Effector memory CD8-positive, alpha-beta T cell (primary cell): ENCODE measurements around the gene DCAF7.
A peak's percentile ranks its signal among the peaks of the same experiment; 100 is the strongest.

Experiments
- ATAC-seq: fragments of 150-1000 bp; cut with Tn5 transposase; replicated peaks from 2 replicates; pipeline ENCODE4 v1.10.0; 2021; ENCODE audit warnings: mild to moderate bottlenecking, moderate library complexity
- DNase-seq, 3 experiments: peaks; one replicate each; pipeline ENCODE4 v3.0.0; 2021
- H3K27ac Mint-ChIP-seq, 2 donors: one replicate each; pipeline ENCODE4 v1.8.0; 2022; ENCODE audit warnings: mild to moderate bottlenecking in 2 of 2, mixed read lengths in 2 of 2, moderate library complexity in 2 of 2
- H3K27me3 Mint-ChIP-seq, 2 donors: one replicate each; pipeline ENCODE4 v1.8.0; 2022; ENCODE audit warnings: mixed read lengths in 2 of 2
- H3K36me3 Mint-ChIP-seq: one replicate; pipeline ENCODE4 v1.8.0; 2022; ENCODE audit warnings: mild to moderate bottlenecking, moderate library complexity, mixed read lengths; ENCODE audit not compliant: insufficient read depth
- H3K4me1 Mint-ChIP-seq, 2 donors: one replicate each; pipeline ENCODE4 v1.8.0; 2022; ENCODE audit warnings: low read depth in 2 of 2, mixed read lengths in 2 of 2
- H3K4me3 Mint-ChIP-seq, 2 donors: one replicate each; pipeline ENCODE4 v1.8.0; 2022; ENCODE audit warnings: mild to moderate bottlenecking in 2 of 2, mixed read lengths in 2 of 2, moderate library complexity in 2 of 2
- H3K9me3 Mint-ChIP-seq, 2 donors: one replicate each; pipeline ENCODE4 v1.8.0; 2022; ENCODE audit warnings: mixed read lengths in 2 of 2

DCAF7 gene

GRCh38 chr17:63596856-63597586 lies 46.7 kb downstream of the DCAF7 start:
- no peaks in the 10 kb centered on the region for H3K27me3 Mint-ChIP-seq
- peaks cover 41 to 47% of the 10 kb centered on the region in 2 donors for H3K4me1 Mint-ChIP-seq
- peak overlapping the region; percentile 55 to 72 for H3K27ac Mint-ChIP-seq
- DNase-seq, result no peak
- no peaks in the 10 kb centered on the region for H3K9me3 Mint-ChIP-seq
- peak overlapping the region; percentile 68 to 74 for H3K4me3 Mint-ChIP-seq
- H3K36me3 Mint-ChIP-seq, result peaks cover 6% of the 10 kb centered on the region
- ATAC-seq, result peak; percentile 62

DNA sequence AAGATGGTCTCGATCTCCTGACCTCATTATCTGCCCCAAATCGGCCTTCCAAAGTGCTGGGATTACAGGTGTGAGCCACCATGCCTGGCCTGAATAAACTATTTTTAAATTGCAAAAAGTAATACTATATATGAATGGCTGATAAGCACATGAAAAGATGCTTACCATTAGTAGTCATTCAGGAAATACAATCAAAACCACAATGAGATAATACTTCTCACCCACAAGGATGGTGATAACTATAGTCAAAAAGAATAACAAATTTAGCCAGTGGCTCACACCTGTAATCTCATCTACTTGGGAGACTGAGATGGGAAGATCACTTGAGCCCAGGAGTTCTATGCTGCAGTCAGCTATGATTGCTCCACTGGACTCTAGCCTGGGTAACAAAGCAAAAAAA lies 48.0 kb downstream of the DCAF7 start:
- Mint-ChIP-seq H3K27me3 (no peaks in the 10 kb centered on the region), H3K4me1 (peaks cover 35 to 41% of the 10 kb centered on the region in 2 donors), H3K9me3 (no peaks in the 10 kb centered on the region), H3K4me3 (peak overlapping the region; percentile 74 to 78), H3K36me3 (peaks cover 7% of the 10 kb centered on the region), H3K27ac (peak overlapping the region; percentile 72 to 89)
- peak; percentile 78 for ATAC-seq
- no peak for DNase-seq

DNA sequence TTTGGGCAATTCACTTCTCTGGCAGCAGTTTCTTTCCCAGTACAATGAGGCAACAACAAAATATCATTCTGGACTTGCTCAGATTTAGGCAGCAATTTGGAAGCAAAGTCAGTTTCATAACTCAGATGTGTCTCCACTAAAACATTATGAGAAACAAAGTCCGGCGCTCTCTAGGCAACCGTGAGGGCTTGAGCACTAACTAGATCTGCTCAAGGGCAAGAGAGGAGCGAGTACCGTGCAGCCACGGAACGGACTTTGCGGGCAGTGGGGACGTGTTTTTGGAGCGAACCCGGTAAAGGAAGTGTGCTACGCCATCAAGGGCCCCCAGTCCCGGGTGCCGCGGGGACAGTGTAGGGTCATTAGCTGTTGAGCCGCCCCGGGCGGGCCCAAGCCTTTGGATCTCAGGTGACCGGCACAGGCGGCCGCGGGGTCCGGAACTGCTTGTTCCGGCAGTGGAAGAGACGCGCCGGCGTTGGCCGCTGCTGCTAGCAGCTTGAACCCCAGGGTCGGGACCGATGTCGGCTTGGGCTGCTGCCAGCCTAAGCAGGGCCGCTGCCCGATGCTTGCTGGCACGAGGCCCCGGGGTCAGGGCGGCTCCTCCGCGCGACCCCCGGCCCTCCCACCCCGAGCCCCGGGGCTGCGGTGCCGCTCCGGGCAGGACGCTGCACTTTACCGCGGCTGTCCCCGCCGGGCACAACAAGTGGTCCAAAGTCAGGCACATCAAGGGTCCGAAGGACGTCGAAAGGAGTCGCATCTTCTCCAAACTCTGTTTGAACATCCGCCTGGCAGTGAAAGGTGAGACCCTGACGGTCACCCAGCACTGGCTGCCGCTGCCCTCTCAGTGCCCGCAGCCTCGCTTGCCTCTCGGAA lies 50.5 kb downstream of the DCAF7 start, which contains the start of gene TACO1:
Gene TACO1 (plus strand): TSS at position 327 of the 870 bp plus-strand sequence. CDS start 189 bp downstream, at position 516.
- Mint-ChIP-seq H3K27ac (peak within 1 kb of the TSS; percentile 87 to 90), H3K9me3 (no peaks in the 10 kb centered on the region), H3K27me3 (no peaks in the 10 kb centered on the region), H3K36me3 (peaks cover 17% of the 10 kb centered on the region), H3K4me3 (peak within 1 kb of the TSS; percentile 83 to 89), H3K4me1 (peaks cover 33 to 39% of the 10 kb centered on the region in 2 donors)
- ATAC-seq (peak; percentile 59), DNase-seq (peak; percentile 63 to 69 (median 68))

- no peaks in the 10 kb centered on the region for H3K9me3 Mint-ChIP-seq
- H3K27ac Mint-ChIP-seq, result peak overlapping the region; percentile 87 to 90
- peaks cover 33 to 39% of the 10 kb centered on the region in 2 donors for H3K4me1 Mint-ChIP-seq
- DNase-seq (no peak), ATAC-seq (no peak)
- peak overlapping the region; percentile 83 to 89 for H3K4me3 Mint-ChIP-seq
- no peaks in the 10 kb centered on the region for H3K27me3 Mint-ChIP-seq
- peaks cover 17% of the 10 kb centered on the region for H3K36me3 Mint-ChIP-seq
These were observed 51.4 kb downstream of the DCAF7 start for GRCh38 chr17:63601439-63602371.

DNA sequence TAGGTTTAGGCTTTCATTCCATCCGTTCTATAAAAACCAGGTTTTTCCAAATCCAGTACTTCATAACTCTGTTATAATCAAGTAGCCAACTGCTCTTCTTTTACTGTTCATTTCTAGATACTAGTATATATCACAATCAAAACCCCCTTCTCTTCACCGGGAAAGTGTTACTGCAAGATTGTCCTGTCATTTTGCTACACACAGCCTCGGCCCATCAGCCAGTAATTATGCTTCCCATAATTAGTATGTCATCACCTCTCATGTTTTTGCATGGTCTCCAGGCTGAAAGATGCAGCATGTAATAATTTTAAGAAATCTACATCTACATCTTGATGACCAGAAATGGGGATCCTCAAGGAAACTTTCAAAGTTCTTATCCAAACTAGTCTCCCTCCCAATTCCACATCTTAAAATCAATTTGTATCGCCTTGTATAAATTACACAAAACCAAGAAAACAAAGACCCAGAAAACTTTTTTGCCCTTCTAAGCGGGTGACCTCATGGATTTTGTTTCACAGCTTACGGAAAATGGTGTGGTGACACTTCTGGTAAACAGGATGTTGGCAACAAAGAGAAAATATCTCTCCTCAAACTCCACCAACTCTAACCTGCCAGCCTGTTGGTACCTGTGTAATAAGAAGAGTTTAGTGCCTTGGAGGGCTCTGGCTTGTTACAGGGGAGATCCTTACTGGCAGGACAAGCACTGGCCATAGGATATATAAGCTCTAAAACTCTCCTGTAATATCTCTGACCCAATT lies 59.7 kb downstream of the DCAF7 start:
- no peak for DNase-seq
- H3K27me3 Mint-ChIP-seq, result no peaks in the 10 kb centered on the region
- ATAC-seq, result peak; percentile 38
- peaks cover 15% of the 10 kb centered on the region for H3K36me3 Mint-ChIP-seq
- peak overlapping the region; percentile 62 to 75 for H3K27ac Mint-ChIP-seq
- H3K4me1 Mint-ChIP-seq, result peaks cover 19 to 22% of the 10 kb centered on the region in 2 donors
- H3K9me3 Mint-ChIP-seq, result no peaks in the 10 kb centered on the region
- peak overlapping the region; percentile 14 to 22 for H3K4me3 Mint-ChIP-seq

- Mint-ChIP-seq H3K27me3 (no peaks in the 10 kb centered on the region), H3K36me3 (peaks cover 14% of the 10 kb centered on the region), H3K4me1 (peaks cover 19 to 20% of the 10 kb centered on the region in 2 donors), H3K4me3 (peak overlapping the region in 1 of 2 donors; percentile 53), H3K27ac (peak overlapping the region in 1 of 2 donors; percentile 62), H3K9me3 (no peaks in the 10 kb centered on the region)
- ATAC-seq (no peak), DNase-seq (no peak)
These were observed 60.6 kb downstream of the DCAF7 start for GRCh38 chr17:63610854-63611253.

DNA sequence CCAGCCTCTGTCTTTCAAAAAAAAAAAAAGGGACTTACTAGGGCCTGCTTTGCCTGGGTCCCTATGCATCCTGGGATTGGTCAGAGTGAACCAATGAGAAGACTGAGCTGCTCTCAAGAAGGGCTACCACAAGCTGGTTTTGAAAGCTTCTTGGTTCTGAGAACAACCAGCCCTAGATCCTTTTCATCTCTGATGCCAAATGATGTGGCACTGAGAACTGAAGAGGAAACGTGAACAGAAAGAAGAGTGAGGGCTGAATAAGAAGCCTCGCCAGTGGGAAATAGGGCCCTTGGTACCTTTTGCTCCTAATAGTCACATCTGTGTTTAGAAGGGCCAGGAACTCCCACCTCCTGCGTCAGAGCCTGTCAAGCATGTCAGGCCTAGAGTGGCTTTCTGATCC lies 61.1 kb downstream of the DCAF7 start:
- H3K9me3 Mint-ChIP-seq, result no peaks in the 10 kb centered on the region
- peak overlapping the region in 1 of 2 donors; percentile 53 for H3K4me3 Mint-ChIP-seq
- ATAC-seq (no peak), DNase-seq (no peak)
- H3K4me1 Mint-ChIP-seq, result peaks cover 19 to 20% of the 10 kb centered on the region in 2 donors
- peaks cover 14% of the 10 kb centered on the region for H3K36me3 Mint-ChIP-seq
- H3K27ac Mint-ChIP-seq, result peak overlapping the region in 1 of 2 donors; percentile 62
- no peaks in the 10 kb centered on the region for H3K27me3 Mint-ChIP-seq

DNA sequence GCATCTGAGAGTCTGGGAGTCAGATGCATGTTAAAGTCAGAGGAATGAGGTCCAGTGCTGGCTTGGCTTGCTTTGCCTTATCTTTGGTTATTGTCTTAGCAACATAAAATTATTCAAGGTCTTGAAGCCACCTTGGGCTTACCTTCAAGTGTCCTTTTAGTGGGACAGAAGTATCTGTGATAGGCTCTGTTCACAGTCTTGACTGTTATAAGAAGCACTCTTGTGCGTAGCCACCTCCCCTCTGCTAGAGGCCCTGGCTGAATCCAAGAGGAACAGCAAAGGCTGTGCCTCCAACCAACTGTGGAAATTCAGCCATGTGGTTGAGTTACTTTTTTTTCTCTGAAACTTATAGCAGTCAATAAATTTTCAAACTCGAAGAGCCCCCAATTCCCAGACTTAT lies 63.4 kb downstream of the DCAF7 start:
- DNase-seq (no peak), ATAC-seq (no peak)
- no peak overlapping the region for H3K27ac Mint-ChIP-seq
- no peak overlapping the region for H3K4me3 Mint-ChIP-seq
- H3K4me1 Mint-ChIP-seq, result peaks cover 17 to 20% of the 10 kb centered on the region in 2 donors
- H3K36me3 Mint-ChIP-seq, result peaks cover 5% of the 10 kb centered on the region
- H3K9me3 Mint-ChIP-seq, result no peaks in the 10 kb centered on the region
- no peaks in the 10 kb centered on the region for H3K27me3 Mint-ChIP-seq

DNA sequence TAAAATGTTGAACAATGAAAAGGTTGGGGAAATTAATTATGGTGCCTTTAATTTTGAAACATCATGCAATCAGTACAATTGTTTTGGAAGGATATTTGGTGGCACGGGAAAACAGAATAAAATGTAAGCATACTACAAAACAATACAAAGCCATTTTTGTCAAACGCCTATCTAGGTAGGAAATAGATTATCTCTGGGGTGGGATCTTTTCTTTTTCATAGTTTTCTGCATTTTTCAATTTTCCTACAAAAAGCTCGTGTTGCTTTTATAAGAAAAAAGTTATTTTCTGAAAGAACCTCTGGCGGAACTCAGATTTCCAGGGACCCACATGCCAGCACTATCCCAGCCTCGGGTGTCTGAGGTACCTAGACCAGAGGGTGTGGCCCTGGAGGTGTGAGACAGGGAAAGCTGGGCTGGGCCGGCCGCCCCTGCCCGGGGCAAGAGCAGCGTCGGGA lies 71.0 kb downstream of the DCAF7 start:
- Mint-ChIP-seq H3K27ac (peak overlapping the region; percentile 13 to 88), H3K4me1 (peaks cover 26 to 28% of the 10 kb centered on the region in 2 donors), H3K4me3 (peak overlapping the region; percentile 86 to 94), H3K27me3 (no peaks in the 10 kb centered on the region), H3K36me3 (peaks cover 7% of the 10 kb centered on the region), H3K9me3 (no peaks in the 10 kb centered on the region)
- DNase-seq (no peak), ATAC-seq (no peak)

GRCh38 chr17:63621684-63622573 lies 71.7 kb downstream of the DCAF7 start, which contains the start of gene MAP3K3:
Gene MAP3K3, plus strand, starts transcription at chr17:63622417. Its CDS starts 343 bp downstream, at chr17:63622760.
- no peaks in the 10 kb centered on the region for H3K9me3 Mint-ChIP-seq
- peak within 1 kb of the TSS; percentile 94 to 97 for H3K4me3 Mint-ChIP-seq
- no peaks in the 10 kb centered on the region for H3K27me3 Mint-ChIP-seq
- H3K4me1 Mint-ChIP-seq, result peaks cover 30 to 35% of the 10 kb centered on the region in 2 donors
- H3K27ac Mint-ChIP-seq, result peak within 1 kb of the TSS; percentile 88 to 93
- H3K36me3 Mint-ChIP-seq, result peaks cover 7% of the 10 kb centered on the region
- peak; percentile 92 to 94 (median 93) for DNase-seq
- ATAC-seq, result peak; percentile 88

DNA sequence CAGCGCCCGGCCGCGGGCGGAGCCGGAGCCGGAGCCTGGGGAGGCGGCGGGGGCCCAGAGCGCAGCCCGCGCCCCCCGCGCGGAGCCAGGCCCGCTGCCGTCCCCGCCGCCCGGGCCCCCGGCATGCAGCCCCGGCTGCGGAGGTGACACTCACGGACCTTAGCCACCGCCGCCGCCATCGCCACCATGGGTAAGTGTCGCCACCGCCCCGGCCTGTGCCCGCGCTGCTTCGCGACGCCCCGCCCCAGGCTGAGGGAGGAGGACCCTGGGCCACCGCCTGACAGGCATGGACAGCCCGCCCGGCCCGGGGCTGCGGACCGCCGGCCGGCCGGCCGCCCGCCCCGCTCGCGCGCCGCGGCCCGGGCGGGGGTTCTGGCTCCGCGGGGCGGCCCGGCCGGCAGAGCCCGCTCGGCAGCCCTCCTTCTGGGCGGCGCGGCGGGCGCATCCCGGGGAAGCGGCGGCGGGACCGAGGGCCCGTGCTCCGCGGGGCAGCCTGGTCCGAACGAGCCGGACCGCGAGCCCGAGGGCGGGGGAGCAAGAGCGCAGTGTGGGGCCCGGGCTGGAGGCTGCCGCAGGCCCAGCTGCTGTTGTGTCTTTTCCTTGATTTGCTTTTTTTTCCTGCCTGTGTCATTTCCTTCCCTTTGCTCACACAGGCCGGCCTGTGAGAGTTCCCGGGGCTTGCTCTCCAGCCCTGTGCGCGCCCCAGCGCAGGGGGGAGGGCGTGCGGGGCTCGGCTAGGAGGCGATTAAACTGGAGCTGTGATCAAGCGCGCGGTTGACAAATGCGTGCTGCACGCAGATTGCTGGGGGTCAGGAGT lies 72.5 kb downstream of the DCAF7 start:
- H3K4me1 Mint-ChIP-seq, result peaks cover 35 to 39% of the 10 kb centered on the region in 2 donors
- peak overlapping the region; percentile 88 to 93 for H3K27ac Mint-ChIP-seq
- peak overlapping the region; percentile 94 to 97 for H3K4me3 Mint-ChIP-seq
- DNase-seq, result peak in 2 of 3 experiments; percentile 42 to 51
- no peaks in the 10 kb centered on the region for H3K9me3 Mint-ChIP-seq
- peak; percentile 34 for ATAC-seq
- H3K27me3 Mint-ChIP-seq, result no peaks in the 10 kb centered on the region
- H3K36me3 Mint-ChIP-seq, result peaks cover 7% of the 10 kb centered on the region
